HTERT RPE-1 (cell line): ENCODE results near the gene HLTF.
"Not testable (repeated sequence)": the region's sequence is repeated elsewhere in the genome, so short reads cannot be mapped to it uniquely, and the experiment has no call there.

Source experiments
- in situ Hi-C: fragments of 300-500 bp; cut with MboI; formaldehyde crosslinking; loops from 4 replicates; pipeline ENCODE4 v1.14.3; 2020; ENCODE audit warnings: low sequenced_read_pairs

The HLTF gene

DNA sequence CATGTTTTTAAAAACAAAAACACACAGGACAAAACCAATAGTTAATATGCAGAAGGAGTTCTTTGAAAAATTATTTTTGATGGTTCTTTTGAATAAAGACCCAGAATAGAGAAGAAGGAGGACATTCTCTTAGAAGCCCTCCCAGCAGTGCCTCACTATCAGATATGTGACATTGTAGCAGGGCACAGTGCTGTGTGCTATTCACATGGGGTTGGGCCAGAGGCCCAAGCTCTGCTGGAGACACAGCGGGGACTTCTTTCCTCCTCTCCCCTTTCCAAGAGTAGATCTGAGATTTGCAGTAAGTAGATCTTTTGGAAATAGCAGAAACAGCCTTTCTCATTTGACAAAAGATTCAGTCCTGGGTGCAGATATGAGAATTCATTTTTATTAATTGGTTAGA, 88.7 kb downstream of the HLTF start:
- in situ Hi-C loops: no loop called here

DNA sequence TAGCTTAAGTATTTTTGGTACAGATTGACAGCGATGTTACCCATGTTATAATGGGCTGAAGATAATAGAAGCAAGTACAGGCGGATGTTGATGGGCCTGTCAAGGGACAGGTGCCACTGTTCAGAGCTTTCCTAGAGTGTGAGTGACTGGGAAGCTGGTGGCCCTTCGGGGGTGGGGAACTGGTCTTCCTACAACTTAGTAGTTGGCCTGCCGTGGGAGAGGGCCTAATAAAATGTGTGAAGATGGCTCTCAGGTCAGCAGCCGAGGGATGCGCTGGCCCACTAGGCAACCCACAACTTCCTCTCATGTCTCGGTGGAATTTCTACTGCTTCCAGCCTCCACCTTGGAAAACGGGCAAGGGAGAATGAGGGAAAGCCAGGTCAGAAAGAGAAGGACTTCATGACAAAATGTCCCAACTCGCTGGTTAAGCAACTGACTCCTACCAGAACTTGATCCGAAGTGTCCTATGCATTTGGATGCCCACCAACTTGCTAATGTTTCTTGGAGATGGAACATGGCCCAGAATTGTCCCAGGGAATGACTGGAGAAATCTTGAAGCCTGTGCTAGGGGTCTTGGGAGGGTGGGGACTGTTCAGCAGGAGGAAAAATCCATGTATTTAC, 93.6 kb downstream of the HLTF start:
- in situ Hi-C loops: no loop called here

DNA sequence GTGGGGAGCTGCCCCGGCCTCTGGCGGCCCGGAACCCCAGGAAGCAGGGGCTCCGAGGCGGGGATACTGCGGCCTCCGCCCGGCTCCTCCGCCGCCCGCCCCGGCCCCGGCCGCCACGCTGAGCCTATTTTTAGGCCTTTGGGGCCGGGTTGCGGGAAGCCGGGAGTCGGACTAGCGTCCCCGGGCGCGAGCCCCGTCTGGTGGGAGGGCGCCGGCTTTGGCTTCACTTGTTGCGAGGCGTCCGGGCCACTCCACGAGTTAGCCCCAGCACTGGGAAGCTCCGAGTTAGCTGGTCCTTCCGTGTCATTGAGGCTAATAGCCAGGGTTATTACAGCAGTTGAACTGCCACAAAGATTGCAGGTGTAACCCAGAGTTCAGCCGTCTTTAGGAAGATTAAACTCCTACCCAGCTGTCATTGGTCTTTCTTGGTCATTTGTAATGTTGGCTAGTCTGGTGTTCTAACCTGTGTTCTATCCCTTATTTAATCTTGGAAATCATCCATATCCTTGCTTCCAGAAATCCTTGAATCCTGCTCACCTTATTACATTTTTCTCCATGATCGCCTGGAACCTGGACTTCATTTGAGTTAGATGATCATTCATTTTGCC, 94.2 kb downstream of the HLTF start:
- in situ Hi-C loops: no loop called here

DNA sequence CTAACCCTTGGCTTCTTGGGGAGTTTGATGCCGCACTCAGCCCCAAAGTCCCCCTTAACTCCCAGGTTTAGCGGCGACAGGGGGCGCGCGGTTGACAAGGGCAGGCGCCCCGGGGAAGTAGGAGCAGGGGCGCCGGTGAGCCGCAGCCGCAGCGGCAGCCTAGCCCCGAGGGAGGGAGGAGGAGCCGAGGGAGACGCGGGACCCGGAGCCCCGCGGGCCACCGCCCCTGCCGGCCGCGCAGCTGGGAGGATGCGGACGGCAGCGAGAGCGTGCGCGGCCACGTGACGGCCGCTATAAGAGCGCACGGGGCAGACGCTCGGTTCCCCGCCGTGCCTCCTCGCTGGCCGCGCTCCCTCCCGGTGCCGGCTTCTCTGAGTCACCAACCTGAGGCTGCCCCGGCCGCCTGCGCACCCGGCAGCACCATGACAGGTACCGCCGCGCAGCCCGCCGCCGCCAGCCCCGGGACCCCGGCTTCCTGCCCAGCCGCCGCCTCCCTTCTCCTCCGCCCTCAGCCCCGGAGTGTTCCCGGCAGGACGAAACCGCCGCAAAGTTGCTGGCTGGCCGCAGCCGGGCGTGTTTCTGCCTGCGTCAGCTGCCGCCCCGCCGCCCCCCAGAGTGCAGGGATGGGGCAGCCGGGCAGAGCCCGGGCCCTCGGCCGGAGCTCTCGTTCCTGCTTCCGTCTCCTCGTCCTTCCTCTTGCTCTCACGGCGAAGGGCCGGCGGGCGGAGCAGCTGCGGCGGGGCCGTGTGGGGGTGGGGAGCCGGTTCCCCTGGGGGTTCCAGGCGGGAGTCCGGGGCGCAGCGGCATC, 94.9 kb downstream of the HLTF start, which contains the start of gene GYG1:
Gene GYG1, plus strand, starts transcription at position 322 of the 808 bp plus-strand sequence. Its CDS starts 101 bp downstream, at position 423.
- in situ Hi-C loops: no loop called here

DNA sequence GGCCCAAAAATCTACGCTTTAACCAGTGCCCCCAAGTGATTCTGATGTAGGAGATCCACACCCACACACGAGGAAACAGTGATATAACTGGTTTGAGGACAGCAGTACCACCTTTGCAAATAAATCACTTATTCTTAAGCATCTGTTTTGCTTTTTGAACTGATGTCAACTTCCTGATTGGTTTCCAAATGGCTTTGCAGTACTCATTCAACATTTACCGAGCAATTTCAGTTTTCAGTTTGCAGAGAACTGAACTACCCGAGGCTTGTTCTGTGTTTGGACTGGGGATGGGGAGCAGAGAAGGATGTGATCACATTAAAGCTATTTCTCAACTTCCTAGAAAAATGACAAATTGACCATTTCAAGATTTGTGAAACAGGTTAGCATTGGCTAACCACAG, 96.1 kb downstream of the HLTF start:
- in situ Hi-C loops: no loop called here

DNA sequence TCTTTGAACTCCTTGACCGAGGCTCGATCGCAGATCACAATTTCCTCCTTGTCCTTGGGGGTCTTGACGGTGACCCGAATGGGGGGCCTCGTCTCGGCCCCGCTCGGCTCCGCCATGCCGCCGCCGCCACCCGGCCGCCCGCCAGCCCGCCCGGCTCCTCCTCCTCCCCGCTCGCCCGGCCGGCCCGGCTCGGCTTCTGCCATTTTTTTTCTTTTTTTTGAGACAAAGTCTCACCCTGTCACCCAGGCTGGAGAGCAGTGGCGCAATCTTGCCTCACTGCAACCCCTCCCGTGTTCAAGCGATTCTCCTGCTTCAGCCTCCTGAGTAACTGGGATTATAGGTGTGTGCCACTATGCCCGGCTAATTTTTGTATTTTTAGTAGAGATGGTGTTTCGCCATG, 98.8 kb downstream of the HLTF start:
- in situ Hi-C loops: not testable (repeated sequence)

DNA sequence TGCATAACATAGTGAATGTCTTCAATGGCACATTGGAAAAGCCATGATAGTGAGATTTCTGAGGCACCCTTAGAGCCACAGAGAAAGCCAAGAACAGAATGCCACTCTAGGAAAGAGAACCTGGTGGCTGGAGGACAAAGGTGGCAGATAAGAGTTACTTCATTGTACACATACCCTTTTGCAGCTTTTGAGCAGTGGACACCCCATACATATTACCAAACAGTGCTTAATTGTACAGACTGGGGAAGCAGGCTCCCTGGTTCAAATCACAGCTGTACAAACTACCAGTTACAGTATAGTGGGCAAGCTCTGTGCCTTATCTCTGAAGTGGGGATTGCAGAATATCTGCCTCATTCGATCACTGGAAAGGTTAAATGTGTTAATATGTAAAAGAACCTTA, 105.1 kb downstream of the HLTF start:
- in situ Hi-C loops: no loop called here
